Uterus (tissue), 2 donors: ENCODE results near the gene ASAP2.

Experiments used
- CTCF ChIP-seq, 4 experiments: fragments of 200-600 bp in 2 of 4; fragments of 450-650 bp in 2 of 4; sonication (generic) in 2 of 4; IDR thresholded peaks; one replicate each; pipeline ENCODE4 v1.5.1; 2016 to 2019; ENCODE audit warnings: antibody characterized with exemption in 4 of 4, mild to moderate bottlenecking in 2 of 4, moderate library complexity in 1 of 4
- POLR2A ChIP-seq, 2 donors: fragments of 450-650 bp; IDR thresholded peaks; one replicate each; pipeline ENCODE4 v1.6.1; 2016; ENCODE audit warnings: antibody characterized with exemption in 2 of 2, mild to moderate bottlenecking in 1 of 2, moderate library complexity in 1 of 2

- TF ChIP-seq POLR2A (IDR thresholded peaks at IDR 0.05) (no peak), CTCF (IDR thresholded peaks at IDR 0.05) (no peak)
Observed at GRCh38 chr2:9266711-9267110, 60.1 kb downstream of the ASAP2 start.
